GM12878 (cell line): ENCODE results near the gene GPALPP1.

Experiments
- ETV6 ChIP-seq, 2 experiments: fragments of 450-650 bp in 1 of 2; IDR thresholded peaks in 1 of 2; conservative IDR thresholded peaks in 1 of 2; 2 replicates each; pipeline ENCODE4 v1.6.1; 2014; ENCODE audit warnings: antibody characterized with exemption in 1 of 2, borderline replicate concordance in 1 of 2, low read depth in 1 of 2, mild to moderate bottlenecking in 1 of 2, moderate library complexity in 1 of 2
- HDGF ChIP-seq: fragments of 450-650 bp; IDR thresholded peaks from 2 replicates; pipeline ENCODE4 v1.6.1; 2016; ENCODE audit warnings: antibody characterized with exemption
- SIX5 ChIP-seq: IDR thresholded peaks from 2 replicates; pipeline ENCODE4 v1.6.1; 2011; ENCODE audit warnings: mild to moderate bottlenecking, low read depth, low read length, moderate library complexity; ENCODE audit not compliant: severe bottlenecking
- STAT3 ChIP-seq: IDR thresholded peaks from 2 replicates; pipeline ENCODE4 v1.6.1; 2011; ENCODE audit warnings: low read depth, low read length, improper control_type of control experiment
- TF ChIP-seq, protein P1 (sequence below), 3 experiments: IDR thresholded peaks in 2 of 3; conservative IDR thresholded peaks in 1 of 3; 2 replicates each; pipeline ENCODE4 v1.5.1; 2011; ENCODE audit warnings: low read depth in 3 of 3, low read length in 3 of 3, mild to moderate bottlenecking in 3 of 3, control low read depth in 2 of 3, moderate library complexity in 2 of 3, inconsistent platforms in 1 of 3, mixed read lengths in 1 of 3; ENCODE audit not compliant: control insufficient read depth in 2 of 3, insufficient read depth in 1 of 3; ENCODE audit errors: extremely low read depth in 1 of 3
- TF ChIP-seq, protein P2 (sequence below): IDR thresholded peaks from 2 replicates; pipeline ENCODE4 v1.6.1; 2012; ENCODE audit warnings: low read depth, low read length, improper control_type of control experiment

DNA sequence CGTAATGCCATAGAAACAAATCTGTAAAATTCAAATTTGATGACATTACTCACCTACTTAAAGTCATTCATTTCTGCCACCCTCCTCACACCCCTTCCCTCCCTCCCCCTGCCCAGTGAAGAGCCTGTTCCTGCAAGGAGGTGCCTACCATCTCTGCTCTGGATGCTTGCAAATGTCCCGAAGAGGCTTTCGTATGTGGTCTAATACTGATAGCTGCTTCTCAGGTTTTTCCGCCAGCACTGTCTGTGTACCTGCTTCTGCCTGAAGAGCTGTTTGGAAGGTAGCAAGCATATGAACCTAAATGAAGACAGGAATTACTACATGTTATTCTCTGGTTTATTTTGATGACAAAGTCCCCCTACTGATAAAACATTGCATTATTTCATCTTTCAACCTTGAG, 57.1 kb downstream of the GPALPP1 start:
- TF ChIP-seq, protein P1, sequence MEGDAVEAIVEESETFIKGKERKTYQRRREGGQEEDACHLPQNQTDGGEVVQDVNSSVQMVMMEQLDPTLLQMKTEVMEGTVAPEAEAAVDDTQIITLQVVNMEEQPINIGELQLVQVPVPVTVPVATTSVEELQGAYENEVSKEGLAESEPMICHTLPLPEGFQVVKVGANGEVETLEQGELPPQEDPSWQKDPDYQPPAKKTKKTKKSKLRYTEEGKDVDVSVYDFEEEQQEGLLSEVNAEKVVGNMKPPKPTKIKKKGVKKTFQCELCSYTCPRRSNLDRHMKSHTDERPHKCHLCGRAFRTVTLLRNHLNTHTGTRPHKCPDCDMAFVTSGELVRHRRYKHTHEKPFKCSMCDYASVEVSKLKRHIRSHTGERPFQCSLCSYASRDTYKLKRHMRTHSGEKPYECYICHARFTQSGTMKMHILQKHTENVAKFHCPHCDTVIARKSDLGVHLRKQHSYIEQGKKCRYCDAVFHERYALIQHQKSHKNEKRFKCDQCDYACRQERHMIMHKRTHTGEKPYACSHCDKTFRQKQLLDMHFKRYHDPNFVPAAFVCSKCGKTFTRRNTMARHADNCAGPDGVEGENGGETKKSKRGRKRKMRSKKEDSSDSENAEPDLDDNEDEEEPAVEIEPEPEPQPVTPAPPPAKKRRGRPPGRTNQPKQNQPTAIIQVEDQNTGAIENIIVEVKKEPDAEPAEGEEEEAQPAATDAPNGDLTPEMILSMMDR (IDR thresholded peaks at IDR 0.05 in 2 of 3, conservative IDR thresholded peaks at IDR 0.05 in 1 of 3; ENCODE audit: control insufficient read depth in 2 of 3, extremely low read depth in 1 of 3, insufficient read depth in 1 of 3, low read depth in 3 of 3, low read length in 3 of 3), result no peak
- TF ChIP-seq SIX5, result no peak
- no peak for TF ChIP-seq HDGF
- TF ChIP-seq ETV6 (conservative IDR thresholded peaks at IDR 0.05 in 1 of 2, IDR thresholded peaks at IDR 0.05 in 1 of 2; ENCODE audit: borderline replicate concordance in 1 of 2, low read depth in 1 of 2), result no peak
- no peak for TF ChIP-seq STAT3
- TF ChIP-seq, protein P2, sequence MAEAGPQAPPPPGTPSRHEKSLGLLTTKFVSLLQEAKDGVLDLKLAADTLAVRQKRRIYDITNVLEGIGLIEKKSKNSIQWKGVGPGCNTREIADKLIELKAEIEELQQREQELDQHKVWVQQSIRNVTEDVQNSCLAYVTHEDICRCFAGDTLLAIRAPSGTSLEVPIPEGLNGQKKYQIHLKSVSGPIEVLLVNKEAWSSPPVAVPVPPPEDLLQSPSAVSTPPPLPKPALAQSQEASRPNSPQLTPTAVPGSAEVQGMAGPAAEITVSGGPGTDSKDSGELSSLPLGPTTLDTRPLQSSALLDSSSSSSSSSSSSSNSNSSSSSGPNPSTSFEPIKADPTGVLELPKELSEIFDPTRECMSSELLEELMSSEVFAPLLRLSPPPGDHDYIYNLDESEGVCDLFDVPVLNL, result no peak
